Epithelial cell of prostate (primary cell): Measurements from ENCODE around the gene MSANTD7.

Experiments
- DNase-seq: peaks from one replicate; pipeline ENCODE4 v3.0.0-alpha.2; 2011; ENCODE audit warnings: low read depth, low spot score
- H3K27ac ChIP-seq: fragments of 450-650 bp; 2 replicates; pipeline ENCODE4 v1.5.1; 2017; ENCODE audit warnings: mild to moderate bottlenecking

MSANTD7 gene

DNA sequence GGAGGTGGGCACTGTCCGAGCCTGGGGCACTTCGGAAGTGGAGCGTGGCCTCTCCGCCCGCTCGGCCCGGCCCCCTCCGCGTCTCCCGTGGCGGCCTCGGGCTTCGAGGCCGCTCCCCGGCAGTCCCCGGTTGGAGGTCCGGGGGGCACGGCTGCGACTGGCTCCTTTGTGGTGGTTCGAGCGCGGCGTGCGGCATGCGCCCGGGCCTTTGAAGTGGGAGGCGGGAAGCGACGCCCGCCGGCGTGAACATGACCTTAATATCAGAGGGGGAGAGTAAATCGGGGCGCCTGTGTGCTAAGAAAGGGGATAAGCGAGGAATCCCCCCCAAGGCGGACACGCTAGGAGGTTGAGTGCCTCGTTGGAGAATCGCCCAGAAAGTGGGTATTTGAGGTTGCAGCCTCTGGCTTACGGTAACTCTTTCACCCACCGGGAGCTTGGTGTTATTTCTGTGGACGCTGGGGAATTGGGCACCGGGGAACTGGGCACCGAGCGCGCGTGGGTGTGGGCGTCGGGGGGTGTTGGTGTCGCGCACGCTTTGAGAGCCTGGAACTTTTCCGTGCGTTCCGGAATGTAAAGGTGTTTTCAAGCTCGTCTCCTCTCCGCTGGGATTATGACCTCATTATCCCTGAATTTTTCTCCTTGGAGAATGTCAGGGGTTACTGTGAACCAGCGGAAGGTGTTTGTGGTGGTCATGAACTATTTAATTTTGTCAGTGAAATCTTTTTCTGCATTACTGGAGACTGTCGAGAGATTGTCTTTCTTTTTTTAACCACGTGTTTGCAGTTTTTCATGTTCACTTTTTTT is 41.2 kb downstream of the MSANTD7 start:
- H3K27ac ChIP-seq = peak overlapping the region; percentile 90
- no peak for DNase-seq

DNA sequence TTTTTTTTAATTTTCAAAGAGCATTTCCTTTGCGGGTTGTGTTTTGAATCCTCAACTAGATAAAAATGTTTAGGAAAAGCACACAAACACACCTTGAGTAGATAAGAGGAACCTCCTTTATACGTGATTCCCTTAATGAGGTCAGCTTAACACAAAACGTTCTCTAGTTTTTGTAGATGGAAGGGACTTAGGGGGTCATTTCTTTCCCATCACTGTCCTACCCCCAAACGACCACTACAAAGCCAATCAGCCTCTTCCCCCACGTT is 41.8 kb downstream of the MSANTD7 start:
- H3K27ac ChIP-seq = no peak overlapping the region
- no peak for DNase-seq

GRCh38 chr10:14880229-14880628 is 42.1 kb downstream of the MSANTD7 start:
- no peak for DNase-seq
- no peak overlapping the region for H3K27ac ChIP-seq

- H3K27ac ChIP-seq = no peak overlapping the region
These were observed 46.0 kb downstream of the MSANTD7 start for GRCh38 chr10:14884082-14884481.

More at GRCh38 chr10:14884082-14884481, 46.0 kb downstream of the MSANTD7 start:
- DNase-seq = no peak
